NCI-H1417 (cell line): Measurements from ENCODE around the gene PRKCB.

ENCODE experiments used
- DNase-seq, 3 experiments: peaks; one replicate each; lab custom pipeline; 2025; lab: John Stamatoyannopoulos, UW

The PRKCB gene

GRCh38 chr16:24168856-24169255 lies 333.1 kb downstream of the PRKCB start:
- DNase-seq = no peak

- no peak for DNase-seq
Measured at GRCh38 chr16:24170407-24170806, 334.6 kb downstream of the PRKCB start.

GRCh38 chr16:24174504-24174903 lies 338.7 kb downstream of the PRKCB start:
- DNase-seq = no peak

- no peak for DNase-seq
Measured at GRCh38 chr16:24174957-24175356, 339.2 kb downstream of the PRKCB start.

GRCh38 chr16:24178496-24178895 lies 342.7 kb downstream of the PRKCB start:
- DNase-seq = no peak

- no peak for DNase-seq
Measured at GRCh38 chr16:24180451-24180850, 344.7 kb downstream of the PRKCB start.

GRCh38 chr16:24188021-24188542 lies 352.3 kb downstream of the PRKCB start:
- DNase-seq = no peak

GRCh38 chr16:24188751-24189318 lies 353.1 kb downstream of the PRKCB start:
- no peak for DNase-seq

GRCh38 chr16:24189941-24190340 lies 354.2 kb downstream of the PRKCB start:
- no peak for DNase-seq

- DNase-seq = no peak
Measured at GRCh38 chr16:24191876-24192402, 356.2 kb downstream of the PRKCB start.

- DNase-seq = no peak
Measured at GRCh38 chr16:24195221-24195620, 359.4 kb downstream of the PRKCB start.

- peak in 1 of 3 experiments; percentile 9 for DNase-seq
Measured at GRCh38 chr16:24198807-24199533, 363.2 kb downstream of the PRKCB start.

GRCh38 chr16:24203675-24204074 lies 367.9 kb downstream of the PRKCB start:
- DNase-seq = no peak

- no peak for DNase-seq
Measured at GRCh38 chr16:24204150-24204665, 368.4 kb downstream of the PRKCB start.

GRCh38 chr16:24206926-24207325 lies 371.1 kb downstream of the PRKCB start:
- DNase-seq = no peak

GRCh38 chr16:24208710-24209109 lies 372.9 kb downstream of the PRKCB start:
- DNase-seq = peak in 1 of 3 experiments; percentile 81

GRCh38 chr16:24214992-24215391 lies 379.2 kb downstream of the PRKCB start:
- DNase-seq = no peak

GRCh38 chr16:24216961-24217360 lies 381.2 kb downstream of the PRKCB start:
- DNase-seq = no peak

- DNase-seq = no peak
Measured at GRCh38 chr16:24217461-24217860, 381.7 kb downstream of the PRKCB start.

- no peak for DNase-seq
Measured at GRCh38 chr16:24218299-24218698, 382.5 kb downstream of the PRKCB start.

- no peak for DNase-seq
Measured at GRCh38 chr16:24221219-24221618, 385.4 kb downstream of the PRKCB start.

- no peak for DNase-seq
Measured at GRCh38 chr16:24228514-24228913, 392.7 kb downstream of the PRKCB start.

- no peak for DNase-seq
Measured at GRCh38 chr16:24232936-24233335, 397.2 kb downstream of the PRKCB start.
